ENCODE data around the gene PPM1L. TPM values are rescaled to one million over a fixed set of nuclear protein-coding genes. Genes with fewer than 3 reads are reported as not detected.
A peak's percentile ranks its signal among the peaks of the same experiment; 100 is the strongest.

PPM1L gene
- total and polyA plus RNA-seq, 10 of the 15 experiments (the other 5 are each of a cell fraction or from before 2014, with no cell fraction given) = under 0.01 to 0.33 (median 0.06) TPM; not detected in 1

DNA sequence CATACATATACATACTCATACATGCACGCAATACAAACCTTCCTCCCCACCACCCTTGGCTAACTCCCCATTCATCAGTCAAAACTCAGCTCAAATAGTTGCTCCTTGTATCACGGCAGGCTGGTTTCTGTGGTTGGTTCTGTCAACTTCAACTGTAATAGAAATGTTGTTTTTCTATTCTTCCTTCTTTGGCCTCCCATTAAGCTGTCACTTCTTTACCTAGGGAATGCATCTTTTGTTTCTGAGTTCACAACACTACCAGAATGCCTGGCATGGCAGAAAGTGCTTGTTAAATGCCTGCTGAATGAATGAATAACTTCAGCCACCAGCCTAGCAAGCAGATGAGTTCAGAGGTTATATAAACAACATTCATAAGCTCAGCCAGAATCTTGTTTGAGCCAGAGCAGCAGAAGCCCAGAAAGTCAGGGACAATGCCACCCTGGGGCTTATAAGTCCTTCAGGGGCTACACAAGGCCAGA is 286.0 kb downstream of the PPM1L start:
- RAD21 ChIA-PET (ENCODE audit: unreplicated experiment) = interaction anchor here (0.8 to 1.1 kb wide), 2 partner anchors 28 to 180 kb away, joined by 3 to 4 read pairs; no protein-coding TSS in a partner anchor
- no TSS peak for BruUV-seq (replicated peaks)
- in situ Hi-C loops (cut with MboI) (no loop called here), intact Hi-C loops (cut with micrococcal nuclease; ENCODE audit: unreplicated experiment) (no loop called here)
- Histone ChIP-seq H3K79me2 (ENCODE audit: control insufficient read depth, insufficient read depth, low read length) (no peaks in the 10 kb centered on the region), H3K4me3 (no peak overlapping the region), H2AFZ (ENCODE audit: control insufficient read depth, low read depth, low read length) (no peak overlapping the region), H3K27me3 (replicated peaks in 1 of 2; ENCODE audit: control insufficient read depth in 2 of 2, insufficient read depth in 2 of 2, low read length in 1 of 2) (no peaks in the 10 kb centered on the region), H3K9me3 (replicated peaks; ENCODE audit: control insufficient read depth, insufficient read depth, low read length) (no peaks in the 10 kb centered on the region), H4K20me1 (ENCODE audit: control insufficient read depth, insufficient read depth) (no peaks in the 10 kb centered on the region), H3K36me3 (ENCODE audit: control insufficient read depth in 2 of 2, insufficient read depth in 2 of 2, low read length in 1 of 2) (no peaks in the 10 kb centered on the region), H3K4me1 (ENCODE audit: control insufficient read depth, insufficient read depth, low read length) (no peaks in the 10 kb centered on the region), H3K27ac (ENCODE audit: control insufficient read depth, insufficient read depth) (no peak overlapping the region), H3K9ac (ENCODE audit: control insufficient read depth, insufficient read depth, low read length) (no peak overlapping the region), H3K4me2 (ENCODE audit: control insufficient read depth, insufficient read depth) (no peak overlapping the region)
- FAIRE-seq (no peak), ATAC-seq (peak; percentile 72), DNase-seq (ENCODE audit: low read depth, low spot score) (no peak)
- CTCF ChIA-PET = interaction anchor here (0.6 kb wide), 1 partner anchor 20 kb away, joined by 3 read pairs; no protein-coding TSS in a partner anchor
- SMC1A ChIA-PET (ENCODE audit: uncharacterized antibody, unreplicated experiment) = no interaction called here
- WGBS (ENCODE audit: insufficient coverage, insufficient replicate concordance, low lambda C conversion rate, missing lambda C conversion rate) = 37% methylated on average over 2 of the region's 2 CpGs
- POLR2A ChIA-PET = no interaction called here
- no peak for TF ChIP-seq SIN3A (IDR thresholded peaks at IDR 0.05; ENCODE audit: low read depth, low read length)
- no peak for TF ChIP-seq PKNOX1 (IDR thresholded peaks at IDR 0.05)

GRCh38 chr3:161043336-161044035 is 287.5 kb downstream of the PPM1L start:
- Histone ChIP-seq H3K4me1 (ENCODE audit: control insufficient read depth, insufficient read depth, low read length) (no peaks in the 10 kb centered on the region), H3K27me3 (replicated peaks in 1 of 2; ENCODE audit: control insufficient read depth in 2 of 2, insufficient read depth in 2 of 2, low read length in 1 of 2) (no peaks in the 10 kb centered on the region), H3K4me2 (ENCODE audit: control insufficient read depth, insufficient read depth) (no peak overlapping the region; the same call in 1 of the 2 replicates), H3K27ac (ENCODE audit: control insufficient read depth, insufficient read depth) (no peak overlapping the region), H3K36me3 (ENCODE audit: control insufficient read depth in 2 of 2, insufficient read depth in 2 of 2, low read length in 1 of 2) (no peaks in the 10 kb centered on the region), H2AFZ (ENCODE audit: control insufficient read depth, low read depth, low read length) (no peak overlapping the region), H3K4me3 (no peak overlapping the region), H3K79me2 (ENCODE audit: control insufficient read depth, insufficient read depth, low read length) (no peaks in the 10 kb centered on the region), H4K20me1 (ENCODE audit: control insufficient read depth, insufficient read depth) (no peaks in the 10 kb centered on the region), H3K9me3 (replicated peaks; ENCODE audit: control insufficient read depth, insufficient read depth, low read length) (no peaks in the 10 kb centered on the region), H3K9ac (ENCODE audit: control insufficient read depth, insufficient read depth, low read length) (no peak overlapping the region)
- intact Hi-C loops (cut with micrococcal nuclease; ENCODE audit: unreplicated experiment) = no loop called here
- in situ Hi-C loops (cut with MboI) = no loop called here
- ChIA-PET SMC1A (ENCODE audit: uncharacterized antibody, unreplicated experiment) (no interaction called here), POLR2A (no interaction called here), CTCF (interaction anchor here (0.7 kb wide), 1 partner anchor 16 kb away, joined by 4 read pairs; no protein-coding TSS in a partner anchor), RAD21 (ENCODE audit: unreplicated experiment) (interaction anchor here (1.1 kb wide), 1 partner anchor 27 kb away, joined by 3 read pairs; no protein-coding TSS in a partner anchor)
- DNase-seq (ENCODE audit: low read depth, low spot score) (no peak), FAIRE-seq (no peak), ATAC-seq (peak; percentile 68)
- no TSS peak for BruUV-seq (replicated peaks)
- 24% methylated on average over 5 of the region's 5 CpGs for WGBS (ENCODE audit: insufficient coverage, insufficient replicate concordance, low lambda C conversion rate, missing lambda C conversion rate)
- TF ChIP-seq CEBPZ (IDR thresholded peaks at IDR 0.05; ENCODE audit: low read depth, low read length) (no peak), TCF3 (IDR thresholded peaks at IDR 0.05; ENCODE audit: borderline replicate concordance, insufficient read depth, low read depth, low read length) (no peak)
- TF ChIP-seq, protein P1, sequence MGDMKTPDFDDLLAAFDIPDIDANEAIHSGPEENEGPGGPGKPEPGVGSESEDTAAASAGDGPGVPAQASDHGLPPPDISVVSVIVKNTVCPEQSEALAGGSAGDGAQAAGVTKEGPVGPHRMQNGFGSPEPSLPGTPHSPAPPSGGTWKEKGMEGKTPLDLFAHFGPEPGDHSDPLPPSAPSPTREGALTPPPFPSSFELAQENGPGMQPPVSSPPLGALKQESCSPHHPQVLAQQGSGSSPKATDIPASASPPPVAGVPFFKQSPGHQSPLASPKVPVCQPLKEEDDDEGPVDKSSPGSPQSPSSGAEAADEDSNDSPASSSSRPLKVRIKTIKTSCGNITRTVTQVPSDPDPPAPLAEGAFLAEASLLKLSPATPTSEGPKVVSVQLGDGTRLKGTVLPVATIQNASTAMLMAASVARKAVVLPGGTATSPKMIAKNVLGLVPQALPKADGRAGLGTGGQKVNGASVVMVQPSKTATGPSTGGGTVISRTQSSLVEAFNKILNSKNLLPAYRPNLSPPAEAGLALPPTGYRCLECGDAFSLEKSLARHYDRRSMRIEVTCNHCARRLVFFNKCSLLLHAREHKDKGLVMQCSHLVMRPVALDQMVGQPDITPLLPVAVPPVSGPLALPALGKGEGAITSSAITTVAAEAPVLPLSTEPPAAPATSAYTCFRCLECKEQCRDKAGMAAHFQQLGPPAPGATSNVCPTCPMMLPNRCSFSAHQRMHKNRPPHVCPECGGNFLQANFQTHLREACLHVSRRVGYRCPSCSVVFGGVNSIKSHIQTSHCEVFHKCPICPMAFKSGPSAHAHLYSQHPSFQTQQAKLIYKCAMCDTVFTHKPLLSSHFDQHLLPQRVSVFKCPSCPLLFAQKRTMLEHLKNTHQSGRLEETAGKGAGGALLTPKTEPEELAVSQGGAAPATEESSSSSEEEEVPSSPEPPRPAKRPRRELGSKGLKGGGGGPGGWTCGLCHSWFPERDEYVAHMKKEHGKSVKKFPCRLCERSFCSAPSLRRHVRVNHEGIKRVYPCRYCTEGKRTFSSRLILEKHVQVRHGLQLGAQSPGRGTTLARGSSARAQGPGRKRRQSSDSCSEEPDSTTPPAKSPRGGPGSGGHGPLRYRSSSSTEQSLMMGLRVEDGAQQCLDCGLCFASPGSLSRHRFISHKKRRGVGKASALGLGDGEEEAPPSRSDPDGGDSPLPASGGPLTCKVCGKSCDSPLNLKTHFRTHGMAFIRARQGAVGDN (IDR thresholded peaks at IDR 0.05) = no peak

All from GM12878 (cell line).